ENCODE data around the gene SEC14L3. TPM values are rescaled to one million over a fixed set of nuclear protein-coding genes. Genes with fewer than 3 reads are reported as not detected.
A peak's percentile ranks its signal among the peaks of the same experiment; 100 is the strongest.
"Not testable (repeated sequence)": the region's sequence is repeated elsewhere in the genome, so short reads cannot be mapped to it uniquely, and the experiment has no call there.

Gene SEC14L3
- total and polyA plus RNA-seq, 5 donors, result not detected

GRCh38 chr22:30460147-30460546 lies 11.7 kb downstream of the SEC14L3 start:
- Histone ChIP-seq H3K9me3 (ENCODE audit: control insufficient read depth, low read length) (no peaks in the 10 kb centered on the region), H3K27ac (ENCODE audit: low read length) (no peak overlapping the region), H3K27me3 (ENCODE audit: control insufficient read depth, insufficient read depth) (no peaks in the 10 kb centered on the region), H3K4me3 (ENCODE audit: low read length) (no peak overlapping the region), H3K4me1 (ENCODE audit: control insufficient read depth, insufficient read depth, low read length) (no peaks in the 10 kb centered on the region)
- DNase-seq (no peak), ATAC-seq (no peak)
- intact Hi-C loops (cut with DNase I), result no loop called here
- 89% methylated on average over 4 of the region's 4 CpGs for WGBS

GRCh38 chr22:30459181-30460052 lies 12.4 kb downstream of the SEC14L3 start:
- intact Hi-C loops (cut with DNase I), result no loop called here
- Histone ChIP-seq H3K27ac (ENCODE audit: low read length) (no peak overlapping the region), H3K4me3 (ENCODE audit: low read length) (no peak overlapping the region), H3K9me3 (ENCODE audit: control insufficient read depth, low read length) (no peaks in the 10 kb centered on the region), H3K4me1 (ENCODE audit: control insufficient read depth, insufficient read depth, low read length) (no peaks in the 10 kb centered on the region), H3K27me3 (ENCODE audit: control insufficient read depth, insufficient read depth) (no peaks in the 10 kb centered on the region)
- DNase-seq (no peak), ATAC-seq (no peak)
- WGBS, result 43% methylated on average over 4 of the region's 4 CpGs

- Histone ChIP-seq H3K27me3 (ENCODE audit: control insufficient read depth, insufficient read depth) (no peaks in the 10 kb centered on the region), H3K4me1 (ENCODE audit: control insufficient read depth, insufficient read depth, low read length) (no peaks in the 10 kb centered on the region), H3K4me3 (ENCODE audit: low read length) (no peak overlapping the region), H3K27ac (ENCODE audit: low read length) (no peak overlapping the region), H3K9me3 (ENCODE audit: control insufficient read depth, low read length) (no peaks in the 10 kb centered on the region)
- WGBS, result 56% methylated on average over 8 of the region's 8 CpGs
- no peak for ATAC-seq
- intact Hi-C loops (cut with DNase I), result no loop called here
- no peak for DNase-seq
Observed at GRCh38 chr22:30457981-30458380, 13.8 kb downstream of the SEC14L3 start.

GRCh38 chr22:30455075-30455840 lies 16.6 kb downstream of the SEC14L3 start:
- H3K4me3 ChIP-seq (ENCODE audit: low read length), result no peak overlapping the region
- H3K27ac ChIP-seq (ENCODE audit: low read length), result no peak overlapping the region
- H3K27me3 ChIP-seq (ENCODE audit: control insufficient read depth, insufficient read depth), result no peaks in the 10 kb centered on the region
- intact Hi-C loops (cut with DNase I), result no loop called here
- DNase-seq (no peak), ATAC-seq (no peak)
- H3K4me1 ChIP-seq (ENCODE audit: control insufficient read depth, insufficient read depth, low read length), result no peaks in the 10 kb centered on the region
- no peaks in the 10 kb centered on the region for H3K9me3 ChIP-seq (ENCODE audit: control insufficient read depth, low read length)
- WGBS, result 87% methylated on average over 8 of the region's 8 CpGs

GRCh38 chr22:30453731-30454510 lies 17.9 kb downstream of the SEC14L3 start:
- Histone ChIP-seq H3K27ac (ENCODE audit: low read length) (no peak overlapping the region), H3K9me3 (ENCODE audit: control insufficient read depth, low read length) (no peaks in the 10 kb centered on the region), H3K4me1 (ENCODE audit: control insufficient read depth, insufficient read depth, low read length) (no peaks in the 10 kb centered on the region), H3K27me3 (ENCODE audit: control insufficient read depth, insufficient read depth) (no peaks in the 10 kb centered on the region), H3K4me3 (ENCODE audit: low read length) (no peak overlapping the region)
- DNase-seq, result no peak
- ATAC-seq, result no peak
- intact Hi-C loops (cut with DNase I), result no loop called here
- 51% methylated on average over 6 of the region's 6 CpGs for WGBS

GRCh38 chr22:30452861-30453260 lies 19.0 kb downstream of the SEC14L3 start:
- Histone ChIP-seq H3K4me1 (ENCODE audit: control insufficient read depth, insufficient read depth, low read length) (no peaks in the 10 kb centered on the region), H3K27ac (ENCODE audit: low read length) (no peak overlapping the region), H3K9me3 (ENCODE audit: control insufficient read depth, low read length) (no peaks in the 10 kb centered on the region), H3K27me3 (ENCODE audit: control insufficient read depth, insufficient read depth) (no peaks in the 10 kb centered on the region), H3K4me3 (ENCODE audit: low read length) (no peak overlapping the region)
- DNase-seq (no peak), ATAC-seq (no peak)
- WGBS, result 83% methylated on average over 6 of the region's 6 CpGs
- intact Hi-C loops (cut with DNase I), result no loop called here

- intact Hi-C loops (cut with DNase I); H3K4me1 ChIP-seq (ENCODE audit: control insufficient read depth, insufficient read depth, low read length); H3K9me3 ChIP-seq (ENCODE audit: control insufficient read depth, low read length); H3K4me3 ChIP-seq (ENCODE audit: low read length); H3K27me3 ChIP-seq (ENCODE audit: control insufficient read depth, insufficient read depth); H3K27ac ChIP-seq (ENCODE audit: low read length); ATAC-seq; DNase-seq: not testable (repeated sequence)
- WGBS, result 31% methylated on average over 9 of the region's 9 CpGs
Observed at GRCh38 chr22:30451488-30451887, 20.3 kb downstream of the SEC14L3 start.

GRCh38 chr22:30447656-30448055 lies 24.2 kb downstream of the SEC14L3 start:
- 90% methylated on average over 3 of the region's 3 CpGs for WGBS
- intact Hi-C loops (cut with DNase I), result loop anchor here in 1 of 4 donors (10.0 kb wide), 1 partner anchor 307 kb away; no protein-coding TSS in a partner anchor
- DNase-seq, result no peak
- ATAC-seq, result no peak
- no peaks in the 10 kb centered on the region for H3K4me1 ChIP-seq (ENCODE audit: control insufficient read depth, insufficient read depth, low read length)
- no peak overlapping the region for H3K4me3 ChIP-seq (ENCODE audit: low read length)
- no peak overlapping the region for H3K27ac ChIP-seq (ENCODE audit: low read length)
- no peaks in the 10 kb centered on the region for H3K9me3 ChIP-seq (ENCODE audit: control insufficient read depth, low read length)
- no peaks in the 10 kb centered on the region for H3K27me3 ChIP-seq (ENCODE audit: control insufficient read depth, insufficient read depth)

- ATAC-seq (no peak), DNase-seq (no peak)
- intact Hi-C loops (cut with DNase I), result loop anchor here in 1 of 4 donors (10.0 kb wide), 1 partner anchor 309 kb away; no protein-coding TSS in a partner anchor
- no peaks in the 10 kb centered on the region for H3K27me3 ChIP-seq (ENCODE audit: control insufficient read depth, insufficient read depth)
- H3K4me1 ChIP-seq (ENCODE audit: control insufficient read depth, insufficient read depth, low read length), result no peaks in the 10 kb centered on the region
- H3K9me3 ChIP-seq (ENCODE audit: control insufficient read depth, low read length), result no peaks in the 10 kb centered on the region
- no peak overlapping the region for H3K27ac ChIP-seq (ENCODE audit: low read length)
- no peak overlapping the region for H3K4me3 ChIP-seq (ENCODE audit: low read length)
- WGBS, result 49% methylated on average over 5 of the region's 5 CpGs
Observed at GRCh38 chr22:30445438-30446145, 26.2 kb downstream of the SEC14L3 start.

- DNase-seq (no peak), ATAC-seq (peak in 1 of 2 donors; percentile 69)
- no peak overlapping the region for H3K27ac ChIP-seq (ENCODE audit: low read length)
- no peak overlapping the region for H3K4me3 ChIP-seq (ENCODE audit: low read length)
- intact Hi-C loops (cut with DNase I), result loop anchor here in 1 of 4 donors (10.0 kb wide), 1 partner anchor 310 kb away; no protein-coding TSS in a partner anchor
- no peaks in the 10 kb centered on the region for H3K4me1 ChIP-seq (ENCODE audit: control insufficient read depth, insufficient read depth, low read length)
- no peaks in the 10 kb centered on the region for H3K9me3 ChIP-seq (ENCODE audit: control insufficient read depth, low read length)
- WGBS, result 21% methylated on average over 11 of the region's 11 CpGs
- no peaks in the 10 kb centered on the region for H3K27me3 ChIP-seq (ENCODE audit: control insufficient read depth, insufficient read depth)
Observed at GRCh38 chr22:30444632-30445437, 27.0 kb downstream of the SEC14L3 start.

Measured in right cardiac atrium (tissue), 5 donors.